ENCODE measurements around the gene MICU2. TPM values are rescaled to one million over a fixed set of nuclear protein-coding genes. Genes with fewer than 3 reads are reported as not detected.

MICU2 gene
- total RNA-seq, 2 experiments from 2014 or later: 25.4 to 28.4 TPM

DNA sequence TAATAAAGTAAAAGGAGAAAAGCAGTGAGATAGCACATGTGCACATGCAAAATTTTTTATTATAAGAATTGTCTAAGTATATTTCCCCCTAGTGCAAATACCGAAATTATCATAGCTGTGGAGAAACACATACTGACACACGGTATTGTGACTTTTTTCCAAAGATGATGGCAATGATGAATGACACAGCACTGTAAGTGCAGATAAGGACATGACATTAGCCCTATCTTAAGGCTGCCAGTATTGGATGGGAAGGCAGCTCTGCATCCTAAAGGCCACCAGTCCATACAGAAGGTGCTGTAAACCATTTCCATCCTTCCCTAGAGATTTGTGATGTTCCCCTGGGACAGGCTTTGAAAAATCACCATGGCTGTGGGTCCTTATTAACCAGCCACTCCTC is 11.5 kb upstream of the MICU2 start:
- DNase-seq (no peak), ATAC-seq (ENCODE audit: poor library complexity) (no peak)
- ChIA-PET CTCF (no interaction called here), POLR2A (interaction anchor here (1.4 kb wide), 1 partner anchor 12 kb away, joined by 5 read pairs; the partner anchor contains the start of gene MICU2)
- H3K27ac Mint-ChIP-seq: no peak overlapping the region
- H3K36me3 Mint-ChIP-seq (ENCODE audit: low read depth): no peaks in the 10 kb centered on the region
- Histone ChIP-seq H3K4me1 (ENCODE audit: insufficient read depth, low read length) (no peaks in the 10 kb centered on the region), H3K9me3 (ENCODE audit: control insufficient read depth in 1 of 2, insufficient read depth in 1 of 2, low read length in 2 of 2) (peaks cover 0 to 4% of the 10 kb centered on the region in 2 experiments), H3K36me3 (ENCODE audit: insufficient read depth, low read length) (no peaks in the 10 kb centered on the region), H3K27me3 (ENCODE audit: control insufficient read depth in 1 of 2, insufficient read depth in 2 of 2, low read length in 2 of 2) (peaks cover 10 to 13% of the 10 kb centered on the region in 2 experiments), H3K27ac (ENCODE audit: low read depth in 1 of 2, low read length in 2 of 2) (no peak overlapping the region), H3K4me3 (ENCODE audit: low read length) (no peak overlapping the region)
- TF ChIP-seq, protein P1, sequence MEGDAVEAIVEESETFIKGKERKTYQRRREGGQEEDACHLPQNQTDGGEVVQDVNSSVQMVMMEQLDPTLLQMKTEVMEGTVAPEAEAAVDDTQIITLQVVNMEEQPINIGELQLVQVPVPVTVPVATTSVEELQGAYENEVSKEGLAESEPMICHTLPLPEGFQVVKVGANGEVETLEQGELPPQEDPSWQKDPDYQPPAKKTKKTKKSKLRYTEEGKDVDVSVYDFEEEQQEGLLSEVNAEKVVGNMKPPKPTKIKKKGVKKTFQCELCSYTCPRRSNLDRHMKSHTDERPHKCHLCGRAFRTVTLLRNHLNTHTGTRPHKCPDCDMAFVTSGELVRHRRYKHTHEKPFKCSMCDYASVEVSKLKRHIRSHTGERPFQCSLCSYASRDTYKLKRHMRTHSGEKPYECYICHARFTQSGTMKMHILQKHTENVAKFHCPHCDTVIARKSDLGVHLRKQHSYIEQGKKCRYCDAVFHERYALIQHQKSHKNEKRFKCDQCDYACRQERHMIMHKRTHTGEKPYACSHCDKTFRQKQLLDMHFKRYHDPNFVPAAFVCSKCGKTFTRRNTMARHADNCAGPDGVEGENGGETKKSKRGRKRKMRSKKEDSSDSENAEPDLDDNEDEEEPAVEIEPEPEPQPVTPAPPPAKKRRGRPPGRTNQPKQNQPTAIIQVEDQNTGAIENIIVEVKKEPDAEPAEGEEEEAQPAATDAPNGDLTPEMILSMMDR (IDR thresholded peaks at IDR 0.05): no peak
- H3K27me3 Mint-ChIP-seq: peaks cover 25% of the 10 kb centered on the region
- intact Hi-C loops (cut with DNase I, micrococcal nuclease): no loop called here
- H3K4me3 Mint-ChIP-seq: no peak overlapping the region
- H3K9me3 Mint-ChIP-seq: no peaks in the 10 kb centered on the region
- no peaks in the 10 kb centered on the region for H3K4me1 Mint-ChIP-seq (ENCODE audit: low read depth)

DNA sequence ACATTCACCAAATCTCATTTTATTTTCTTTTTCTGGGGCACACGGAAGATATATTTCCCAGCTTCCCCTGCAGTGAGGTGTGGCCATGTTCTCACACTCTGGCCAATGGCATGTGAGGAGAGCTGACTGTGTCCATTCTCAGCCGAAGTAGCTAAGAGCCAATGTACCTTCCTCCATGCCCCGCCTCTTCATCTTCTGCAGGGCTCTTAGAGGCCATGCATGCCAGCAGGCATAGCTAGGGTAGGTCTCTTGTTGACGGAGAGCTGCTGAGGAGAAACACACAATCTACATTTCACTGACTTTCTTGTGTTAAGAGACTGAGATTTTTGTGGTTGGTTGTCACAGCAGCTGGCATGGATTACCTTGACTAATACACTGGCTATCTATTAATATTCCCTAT is 9.8 kb upstream of the MICU2 start:
- Histone ChIP-seq H3K4me1 (ENCODE audit: insufficient read depth, low read length) (no peaks in the 10 kb centered on the region), H3K27ac (ENCODE audit: low read depth in 1 of 2, low read length in 2 of 2) (no peak overlapping the region), H3K27me3 (ENCODE audit: control insufficient read depth in 1 of 2, insufficient read depth in 2 of 2, low read length in 2 of 2) (peaks cover 6 to 10% of the 10 kb centered on the region in 2 experiments), H3K36me3 (ENCODE audit: insufficient read depth, low read length) (no peaks in the 10 kb centered on the region), H3K9me3 (ENCODE audit: control insufficient read depth in 1 of 2, insufficient read depth in 1 of 2, low read length in 2 of 2) (peaks cover 0 to 6% of the 10 kb centered on the region in 2 experiments), H3K4me3 (ENCODE audit: low read length) (no peak overlapping the region)
- no peaks in the 10 kb centered on the region for H3K36me3 Mint-ChIP-seq (ENCODE audit: low read depth)
- DNase-seq (no peak), ATAC-seq (ENCODE audit: poor library complexity) (no peak)
- H3K27ac Mint-ChIP-seq: no peak overlapping the region
- H3K4me1 Mint-ChIP-seq (ENCODE audit: low read depth): no peaks in the 10 kb centered on the region
- no peak overlapping the region for H3K4me3 Mint-ChIP-seq
- TF ChIP-seq, protein P1 (IDR thresholded peaks at IDR 0.05): no peak
- H3K9me3 Mint-ChIP-seq: no peaks in the 10 kb centered on the region
- peaks cover 16% of the 10 kb centered on the region for H3K27me3 Mint-ChIP-seq
- CTCF ChIA-PET: interaction anchor here (0.5 kb wide), 1 partner anchor 60 kb away, joined by 3 read pairs; no protein-coding TSS in a partner anchor
- intact Hi-C loops (cut with DNase I, micrococcal nuclease): no loop called here
- POLR2A ChIA-PET: no interaction called here

DNA sequence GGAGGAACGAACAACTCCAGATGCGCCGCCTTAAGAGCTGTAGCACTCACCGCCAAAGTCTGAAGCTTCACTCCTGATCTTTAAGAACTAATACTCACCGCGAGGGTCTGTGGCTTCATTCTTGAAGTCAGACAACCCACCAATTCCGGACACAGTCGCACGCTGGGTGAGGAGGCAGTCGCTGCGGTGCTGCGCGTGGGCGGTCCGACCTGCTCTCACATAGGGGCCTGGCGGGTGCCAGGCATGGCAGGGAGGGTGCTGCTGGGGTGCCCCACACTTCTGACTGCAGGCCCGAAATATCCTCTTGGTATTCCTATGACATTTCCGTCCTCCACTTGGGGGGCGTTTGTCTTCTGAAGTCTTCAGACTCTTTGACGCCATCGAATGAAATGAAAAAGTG is 7.4 kb upstream of the MICU2 start:
- no peak for ATAC-seq (ENCODE audit: poor library complexity)
- Histone ChIP-seq H3K4me1 (ENCODE audit: insufficient read depth, low read length) (no peaks in the 10 kb centered on the region), H3K27me3 (ENCODE audit: control insufficient read depth in 1 of 2, insufficient read depth in 2 of 2, low read length in 2 of 2) (peaks cover 3 to 7% of the 10 kb centered on the region in 2 experiments), H3K27ac (ENCODE audit: low read depth in 1 of 2, low read length in 2 of 2) (no peak overlapping the region), H3K9me3 (ENCODE audit: control insufficient read depth in 1 of 2, insufficient read depth in 1 of 2, low read length in 2 of 2) (peaks cover 0 to 6% of the 10 kb centered on the region in 2 experiments), H3K36me3 (ENCODE audit: insufficient read depth, low read length) (no peaks in the 10 kb centered on the region), H3K4me3 (ENCODE audit: low read length) (no peak overlapping the region)
- POLR2A ChIA-PET: no interaction called here
- intact Hi-C loops (cut with DNase I, micrococcal nuclease): no loop called here
- no peak for DNase-seq
- CTCF ChIA-PET: no interaction called here
- Mint-ChIP-seq H3K4me1 (ENCODE audit: low read depth) (no peaks in the 10 kb centered on the region), H3K27me3 (peaks cover 18% of the 10 kb centered on the region), H3K27ac (no peak overlapping the region), H3K4me3 (no peak overlapping the region), H3K36me3 (ENCODE audit: low read depth) (no peaks in the 10 kb centered on the region), H3K9me3 (no peaks in the 10 kb centered on the region)
- TF ChIP-seq, protein P1 (IDR thresholded peaks at IDR 0.05): no peak

All from CD4-positive, alpha-beta T cell (primary cell).